Measurements from ENCODE around the gene PSMB2.
A peak's percentile ranks its signal among the peaks of the same experiment; 100 is the strongest.
"Not testable (repeated sequence)": the region's sequence is repeated elsewhere in the genome, so short reads cannot be mapped to it uniquely, and the experiment has no call there.

Gene PSMB2

DNA sequence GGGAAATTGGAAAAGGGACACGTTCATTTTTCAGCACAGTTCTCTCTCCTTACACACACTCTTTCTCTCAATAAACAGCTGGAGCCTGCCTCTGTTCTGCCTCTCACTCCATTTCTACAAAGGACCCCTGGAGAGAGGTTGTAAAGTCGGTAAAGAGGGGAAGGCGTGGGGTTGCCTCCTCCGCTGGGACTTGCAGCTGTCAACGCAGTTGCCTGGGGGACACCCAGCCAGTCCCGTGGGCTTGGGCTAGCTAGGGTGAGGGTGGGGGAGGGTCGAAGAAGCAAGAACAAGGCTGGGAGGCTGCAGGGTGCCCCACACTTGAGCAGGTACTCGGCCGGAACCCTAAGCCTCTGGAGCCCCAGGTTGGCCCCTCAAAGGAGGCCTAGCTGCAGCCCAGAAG lies 49.8 kb upstream of the PSMB2 start (continued):
- peak; percentile 39; the same call in 1 of the 2 replicates for TF ChIP-seq SP7 (tag by site-specific recombination; IDR thresholded peaks at IDR 0.05)

DNA sequence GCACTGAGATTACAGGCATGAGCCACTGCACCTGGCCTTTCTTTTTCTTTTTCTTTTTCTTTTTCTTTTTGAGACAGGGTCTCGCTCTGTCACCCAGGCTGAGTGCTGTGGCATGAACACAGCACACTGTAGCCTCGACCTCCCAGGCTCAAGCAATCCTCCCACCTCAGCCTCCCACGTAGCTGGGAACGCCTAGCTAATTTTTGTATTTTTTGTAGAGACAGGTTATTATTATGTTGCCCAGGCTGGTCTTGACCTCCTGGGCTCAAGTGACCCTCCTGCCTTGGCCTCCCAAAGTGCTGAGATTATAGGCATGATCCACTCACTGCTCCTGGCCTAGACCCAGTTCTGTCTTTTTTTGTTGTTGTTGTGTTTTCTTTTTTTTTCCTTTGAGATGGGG lies 48.8 kb upstream of the PSMB2 start:
- CTCF ChIA-PET: interaction anchor here (0.6 kb wide), 1 partner anchor 142 kb away, joined by 3 read pairs; no protein-coding TSS in a partner anchor
- not testable (repeated sequence) for H3K4me3 ChIP-seq (ENCODE audit: low read depth, low read length); H3K27ac ChIP-seq (ENCODE audit: extremely low read depth, low read depth, low read length); H3K36me3 ChIP-seq (ENCODE audit: control insufficient read depth in 2 of 2, insufficient read depth in 1 of 2, low read length in 2 of 2); H3K9me3 ChIP-seq (ENCODE audit: control insufficient read depth, insufficient read depth, low read depth, low read length); H3K4me1 ChIP-seq (ENCODE audit: control insufficient read depth, insufficient read depth, low read length)
- POLR2A ChIA-PET: interaction anchor here (0.6 to 0.7 kb wide), 2 partner anchors 45 to 207 kb away, joined by 4 to 10 read pairs; no protein-coding TSS in a partner anchor
- TF ChIP-seq GLIS1 (tag by site-specific recombination; IDR thresholded peaks at IDR 0.05) (peak; percentile 41; the same call in 1 of the 2 replicates), EGR2 (tag by site-specific recombination; IDR thresholded peaks at IDR 0.05; ENCODE audit: low read depth) (peak; percentile 54; the same call in 1 of the 2 replicates), ZFHX2 (tag by site-specific recombination; conservative IDR thresholded peaks at IDR 0.05) (peak; percentile 60)

DNA sequence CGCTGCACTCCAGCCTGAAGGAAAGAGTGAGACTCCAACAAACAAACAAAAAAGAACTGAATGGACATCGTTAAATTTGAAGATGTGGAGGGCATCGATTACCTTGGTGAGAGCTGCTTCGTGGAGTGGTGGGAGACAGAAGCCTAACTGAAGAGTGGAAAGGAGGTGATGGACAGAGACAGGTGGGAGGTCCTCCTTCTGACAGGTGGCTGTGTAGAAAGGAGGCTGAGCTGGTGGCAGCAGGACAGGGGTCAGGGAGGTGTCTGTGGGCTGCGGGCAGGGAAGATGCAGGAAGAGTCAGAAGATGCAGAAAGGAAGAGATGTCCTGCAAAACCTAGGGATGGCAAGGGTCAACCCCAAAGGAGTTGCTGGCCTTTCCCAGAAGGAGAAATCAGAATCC lies 46.8 kb upstream of the PSMB2 start:
- CTCF ChIA-PET: interaction anchor here (1.5 kb wide), 1 partner anchor 27 kb away, joined by 3 read pairs; no protein-coding TSS in a partner anchor
- H3K27ac ChIP-seq (ENCODE audit: extremely low read depth, low read depth, low read length): no peak overlapping the region
- H3K9me3 ChIP-seq (ENCODE audit: control insufficient read depth, insufficient read depth, low read depth, low read length): no peaks in the 10 kb centered on the region
- POLR2A ChIA-PET: no interaction called here
- H3K4me3 ChIP-seq (ENCODE audit: low read depth, low read length): no peak overlapping the region
- no peaks in the 10 kb centered on the region; a peak in 1 of 3 replicates for H3K36me3 ChIP-seq (ENCODE audit: control insufficient read depth in 2 of 2, insufficient read depth in 1 of 2, low read length in 2 of 2)
- H3K4me1 ChIP-seq (ENCODE audit: control insufficient read depth, insufficient read depth, low read length): no peaks in the 10 kb centered on the region
- TF ChIP-seq ZNF571 (tag by site-specific recombination; IDR thresholded peaks at IDR 0.05): no peak
- no peak for TF ChIP-seq ZBTB1 (tag by site-specific recombination; IDR thresholded peaks at IDR 0.05)
- no peak for TF ChIP-seq ZNF133 (tag by site-specific recombination; IDR thresholded peaks at IDR 0.05)
- TF ChIP-seq ZNF555 (tag by site-specific recombination; conservative IDR thresholded peaks at IDR 0.05): no peak
- TF ChIP-seq ZNF354C (tag by site-specific recombination; IDR thresholded peaks at IDR 0.05; ENCODE audit: borderline replicate concordance, low read depth): no peak
- TF ChIP-seq ZNF302 (tag by site-specific recombination; IDR thresholded peaks at IDR 0.05; ENCODE audit: low read depth): no peak
- TF ChIP-seq, protein P1, sequence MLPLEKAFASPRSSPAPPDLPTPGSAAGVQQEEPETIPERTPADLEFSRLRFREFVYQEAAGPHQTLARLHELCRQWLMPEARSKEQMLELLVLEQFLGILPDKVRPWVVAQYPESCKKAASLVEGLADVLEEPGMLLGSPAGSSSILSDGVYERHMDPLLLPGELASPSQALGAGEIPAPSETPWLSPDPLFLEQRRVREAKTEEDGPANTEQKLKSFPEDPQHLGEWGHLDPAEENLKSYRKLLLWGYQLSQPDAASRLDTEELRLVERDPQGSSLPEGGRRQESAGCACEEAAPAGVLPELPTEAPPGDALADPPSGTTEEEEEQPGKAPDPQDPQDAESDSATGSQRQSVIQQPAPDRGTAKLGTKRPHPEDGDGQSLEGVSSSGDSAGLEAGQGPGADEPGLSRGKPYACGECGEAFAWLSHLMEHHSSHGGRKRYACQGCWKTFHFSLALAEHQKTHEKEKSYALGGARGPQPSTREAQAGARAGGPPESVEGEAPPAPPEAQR (tag by site-specific recombination; IDR thresholded peaks at IDR 0.05): no peak
- no peak for TF ChIP-seq KLF9 (tag by site-specific recombination; IDR thresholded peaks at IDR 0.05; ENCODE audit: low read depth)
- no peak for TF ChIP-seq ZNF530 (tag by site-specific recombination; IDR thresholded peaks at IDR 0.05; ENCODE audit: low read depth)
- TF ChIP-seq, protein P2, sequence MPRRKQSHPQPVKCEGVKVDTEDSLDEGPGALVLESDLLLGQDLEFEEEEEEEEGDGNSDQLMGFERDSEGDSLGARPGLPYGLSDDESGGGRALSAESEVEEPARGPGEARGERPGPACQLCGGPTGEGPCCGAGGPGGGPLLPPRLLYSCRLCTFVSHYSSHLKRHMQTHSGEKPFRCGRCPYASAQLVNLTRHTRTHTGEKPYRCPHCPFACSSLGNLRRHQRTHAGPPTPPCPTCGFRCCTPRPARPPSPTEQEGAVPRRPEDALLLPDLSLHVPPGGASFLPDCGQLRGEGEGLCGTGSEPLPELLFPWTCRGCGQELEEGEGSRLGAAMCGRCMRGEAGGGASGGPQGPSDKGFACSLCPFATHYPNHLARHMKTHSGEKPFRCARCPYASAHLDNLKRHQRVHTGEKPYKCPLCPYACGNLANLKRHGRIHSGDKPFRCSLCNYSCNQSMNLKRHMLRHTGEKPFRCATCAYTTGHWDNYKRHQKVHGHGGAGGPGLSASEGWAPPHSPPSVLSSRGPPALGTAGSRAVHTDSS (tag by site-specific recombination; IDR thresholded peaks at IDR 0.05): no peak
- TF ChIP-seq GLI4 (tag by site-specific recombination; IDR thresholded peaks at IDR 0.05): no peak
- TF ChIP-seq ZNF416 (tag by site-specific recombination; IDR thresholded peaks at IDR 0.05): no peak
- no peak for TF ChIP-seq SCRT1 (tag by site-specific recombination; IDR thresholded peaks at IDR 0.05; ENCODE audit: borderline replicate concordance)
- no peak for TF ChIP-seq ZFHX2 (tag by site-specific recombination; conservative IDR thresholded peaks at IDR 0.05)
- no peak for TF ChIP-seq ZNF510 (tag by site-specific recombination; IDR thresholded peaks at IDR 0.05; ENCODE audit: insufficient replicate concordance)
- TF ChIP-seq ZEB2 (tag by site-specific recombination; IDR thresholded peaks at IDR 0.05): no peak
- TF ChIP-seq ZSCAN16 (tag by site-specific recombination; IDR thresholded peaks at IDR 0.05): no peak
- TF ChIP-seq, protein P3, sequence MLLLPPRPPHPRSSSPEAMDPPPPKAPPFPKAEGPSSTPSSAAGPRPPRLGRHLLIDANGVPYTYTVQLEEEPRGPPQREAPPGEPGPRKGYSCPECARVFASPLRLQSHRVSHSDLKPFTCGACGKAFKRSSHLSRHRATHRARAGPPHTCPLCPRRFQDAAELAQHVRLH (tag by site-specific recombination; IDR thresholded peaks at IDR 0.05): no peak

All from HEK293 (cell line).